Measurements from ENCODE around the gene MYO18A. TPM values are rescaled to one million over a fixed set of nuclear protein-coding genes. Genes with fewer than 3 reads are reported as not detected.

Gene MYO18A
- total and polyA plus RNA-seq, 2 of the 4 experiments (the other 2 are of a cell fraction) = 22.4 to 39.1 TPM

DNA sequence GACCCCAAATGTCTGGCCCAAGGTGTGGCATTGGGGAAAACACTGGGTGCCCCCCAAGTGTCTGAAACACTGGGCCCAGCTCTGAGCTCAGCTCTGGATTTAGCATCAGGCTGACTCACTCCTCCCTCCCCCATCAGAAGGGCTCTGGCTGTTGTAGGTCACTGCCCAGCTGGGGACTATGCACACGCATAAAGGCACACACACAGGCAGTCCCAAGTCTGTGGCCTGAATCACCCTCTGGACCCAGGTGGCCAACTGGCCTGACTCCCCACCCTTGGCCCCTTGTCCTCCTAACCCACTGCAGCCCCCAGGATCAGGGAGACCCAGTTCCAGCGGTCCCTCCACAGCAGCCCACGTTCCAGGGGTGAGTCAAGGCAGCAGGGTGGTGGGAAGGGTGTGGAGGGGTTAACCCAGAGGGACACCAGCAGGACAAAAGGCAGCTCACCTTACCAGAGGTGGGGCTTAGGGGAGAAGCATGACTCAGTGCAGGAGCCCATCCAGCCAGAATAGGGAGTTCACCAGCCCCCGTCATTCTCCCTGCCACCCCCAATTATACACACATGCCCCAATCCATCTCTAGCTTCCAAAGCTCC, 47.0 kb downstream of the MYO18A start:
- intact Hi-C loops (cut with micrococcal nuclease) (no loop called here), dilution Hi-C loops (cut with HindIII; ENCODE audit: low sequenced_read_pairs, unreplicated experiment) (no loop called here), in situ Hi-C loops (cut with MboI; ENCODE audit: low sequenced_read_pairs) (no loop called here)
- H4K8ac ChIP-seq (ENCODE audit: low read depth in 2 of 2, low read length in 2 of 2) = peak overlapping the region in 1 of 2 experiments; percentile 87; a peak in 3 of 4 replicates
- peak overlapping the region; percentile 21; the same call in 1 of the 2 replicates for H3K4me2 ChIP-seq (ENCODE audit: low read depth, low read length)
- H2BK20ac ChIP-seq (ENCODE audit: low read depth, low read length) = peak overlapping the region; percentile 83
- H2BK15ac ChIP-seq (ENCODE audit: low read depth, low read length) = peak overlapping the region; percentile 45; the same call in 2 of the 3 replicates
- peaks cover 45 to 89% of the 10 kb centered on the region in 2 experiments for H3K79me1 ChIP-seq (ENCODE audit: low read depth in 1 of 2, low read length in 2 of 2)
- peak overlapping the region; percentile 93 for H2BK5ac ChIP-seq (ENCODE audit: low read depth, low read length, poor library complexity, severe bottlenecking)
- H3K4ac ChIP-seq (ENCODE audit: low read depth, low read length) = peak overlapping the region; percentile 89
- peak overlapping the region; percentile 86 for H3K18ac ChIP-seq (ENCODE audit: low read depth, low read length)
- DNase-seq = peak; percentile 89
- H3K36me3 ChIP-seq (ENCODE audit: control insufficient read depth, insufficient read depth, low read length) = no peaks in the 10 kb centered on the region
- no peaks in the 10 kb centered on the region for H3K9me3 ChIP-seq (ENCODE audit: control insufficient read depth, insufficient read depth, low read length)
- POLR2A ChIA-PET (ENCODE audit: unreplicated experiment) = no interaction called here
- peak; percentile 84 for ATAC-seq (ENCODE audit: low read depth)
- H4K91ac ChIP-seq (ENCODE audit: insufficient read depth, low read depth, low read length) = peak overlapping the region; percentile 91
- no TSS peak for BruUV-seq (replicated peaks)
- peak overlapping the region; percentile 13; the same call in 1 of the 2 replicates for H3K23ac ChIP-seq (ENCODE audit: low read depth, low read length)
- H4K20me1 ChIP-seq (ENCODE audit: insufficient read depth, low read length) = peaks cover 20% of the 10 kb centered on the region
- no peak overlapping the region for H3K56ac ChIP-seq (ENCODE audit: extremely low read depth, insufficient read depth, low read length)
- H3K27me3 ChIP-seq (ENCODE audit: control insufficient read depth, insufficient read depth, low read length) = no peaks in the 10 kb centered on the region
- H2AK5ac ChIP-seq (ENCODE audit: low read depth, low read length) = peak overlapping the region; percentile 94
- peak overlapping the region; percentile 72 for H4K5ac ChIP-seq (ENCODE audit: low read depth, low read length)
- H2AFZ ChIP-seq (replicated peaks; ENCODE audit: low read length, poor library complexity) = peak overlapping the region; percentile 74
- peak overlapping the region; percentile 87 for H2BK120ac ChIP-seq (ENCODE audit: low read depth, low read length)
- peak overlapping the region; percentile 75 for H3K27ac ChIP-seq (ENCODE audit: insufficient read depth, low read length)
- no CpG with 5 or more reads among the region's 4 CpGs for WGBS, 2 experiments (ENCODE audit: extremely low coverage in 2 of 2, insufficient read length in 1 of 2)
- H2AK9ac ChIP-seq (replicated peaks; ENCODE audit: low read depth, low read length, poor library complexity) = peak overlapping the region; percentile 98
- H3K14ac ChIP-seq (replicated peaks; ENCODE audit: low read depth, low read length) = peak overlapping the region; percentile 59
- no peak overlapping the region for H3K9ac ChIP-seq (ENCODE audit: low read depth, low read length)
- CTCF ChIA-PET = interaction anchor here (0.8 to 3.1 kb wide), 6 partner anchors 9 to 87 kb away, joined by 3 to 18 read pairs (median 4); no protein-coding TSS in a partner anchor
- TF ChIP-seq CEBPB (IDR thresholded peaks at IDR 0.05; ENCODE audit: low read depth, low read length) = no peak
- peak; percentile 68; the same call in 1 of the 2 replicates for TF ChIP-seq FOS (IDR thresholded peaks at IDR 0.05; ENCODE audit: low read depth, low read length)
- TF ChIP-seq MAZ (IDR thresholded peaks at IDR 0.05; ENCODE audit: borderline replicate concordance, low read depth, low read length) = peak; percentile 67; the same call in 1 of the 2 replicates
- no peak for TF ChIP-seq MXI1 (IDR thresholded peaks at IDR 0.05; ENCODE audit: borderline replicate concordance, low read depth, low read length)
- TF ChIP-seq BHLHE40 (IDR thresholded peaks at IDR 0.05; ENCODE audit: low read depth, low read length) = peak; percentile 62
- TF ChIP-seq RCOR1 (IDR thresholded peaks at IDR 0.05; ENCODE audit: insufficient replicate concordance, low read length) = peak; percentile 43
- no peak for TF ChIP-seq RFX5 (IDR thresholded peaks at IDR 0.05; ENCODE audit: low read depth, low read length)
- peaks cover 37% of the 10 kb centered on the region for H3K4me1 ChIP-seq (ENCODE audit: control insufficient read depth, insufficient read depth, low read length)
- H3K9me1 ChIP-seq (ENCODE audit: insufficient read depth, low read length) = peaks cover 43% of the 10 kb centered on the region
- H3K4me3 ChIP-seq (ENCODE audit: insufficient read depth, low read depth, low read length) = no peak overlapping the region

All from IMR-90 (cell line).